Measurements from ENCODE around the gene SHISAL1. TPM values are rescaled to one million over a fixed set of nuclear protein-coding genes. Genes with fewer than 3 reads are reported as not detected.
A peak's percentile ranks its signal among the peaks of the same experiment; 100 is the strongest.

Gene SHISAL1
- total RNA-seq, 1 donor from 2014 or later: 5.0 TPM

DNA sequence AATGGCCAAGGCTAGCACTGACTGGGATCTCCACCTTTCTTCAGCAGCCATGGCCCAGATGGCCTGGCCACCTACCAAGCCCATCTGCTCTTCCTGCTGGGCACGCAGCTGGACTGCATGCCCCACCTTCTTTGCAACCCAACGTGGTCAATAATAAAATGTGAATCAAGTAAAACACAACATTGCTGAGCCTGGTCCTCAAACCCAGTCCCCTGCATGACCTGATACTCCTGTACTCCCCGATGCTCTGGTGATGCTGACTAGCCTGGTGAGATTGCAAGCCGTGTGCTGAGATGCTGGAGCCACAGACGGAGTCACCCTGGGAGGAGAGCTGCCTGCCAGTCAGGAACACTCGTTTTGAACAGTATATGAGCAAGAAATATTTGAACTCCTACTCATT is 98.0 kb downstream of the SHISAL1 start:
- no peak overlapping the region for H3K4me3 Mint-ChIP-seq (ENCODE audit: unreplicated experiment)
- TF ChIP-seq, protein P1, sequence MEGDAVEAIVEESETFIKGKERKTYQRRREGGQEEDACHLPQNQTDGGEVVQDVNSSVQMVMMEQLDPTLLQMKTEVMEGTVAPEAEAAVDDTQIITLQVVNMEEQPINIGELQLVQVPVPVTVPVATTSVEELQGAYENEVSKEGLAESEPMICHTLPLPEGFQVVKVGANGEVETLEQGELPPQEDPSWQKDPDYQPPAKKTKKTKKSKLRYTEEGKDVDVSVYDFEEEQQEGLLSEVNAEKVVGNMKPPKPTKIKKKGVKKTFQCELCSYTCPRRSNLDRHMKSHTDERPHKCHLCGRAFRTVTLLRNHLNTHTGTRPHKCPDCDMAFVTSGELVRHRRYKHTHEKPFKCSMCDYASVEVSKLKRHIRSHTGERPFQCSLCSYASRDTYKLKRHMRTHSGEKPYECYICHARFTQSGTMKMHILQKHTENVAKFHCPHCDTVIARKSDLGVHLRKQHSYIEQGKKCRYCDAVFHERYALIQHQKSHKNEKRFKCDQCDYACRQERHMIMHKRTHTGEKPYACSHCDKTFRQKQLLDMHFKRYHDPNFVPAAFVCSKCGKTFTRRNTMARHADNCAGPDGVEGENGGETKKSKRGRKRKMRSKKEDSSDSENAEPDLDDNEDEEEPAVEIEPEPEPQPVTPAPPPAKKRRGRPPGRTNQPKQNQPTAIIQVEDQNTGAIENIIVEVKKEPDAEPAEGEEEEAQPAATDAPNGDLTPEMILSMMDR (IDR thresholded peaks at IDR 0.05): no peak
- H3K9me3 Mint-ChIP-seq (ENCODE audit: unreplicated experiment): peaks cover under 1% of the 10 kb centered on the region

GRCh38 chr22:44214187-44214586 is 98.6 kb downstream of the SHISAL1 start:
- Mint-ChIP-seq H3K36me3 (ENCODE audit: unreplicated experiment) (peaks cover 3% of the 10 kb centered on the region), H3K9me3 (ENCODE audit: unreplicated experiment) (peaks cover 6% of the 10 kb centered on the region), H3K27ac (ENCODE audit: unreplicated experiment) (no peak overlapping the region), H3K4me3 (ENCODE audit: unreplicated experiment) (no peak overlapping the region), H3K27me3 (ENCODE audit: unreplicated experiment) (peaks cover 21% of the 10 kb centered on the region), H3K4me1 (ENCODE audit: unreplicated experiment) (peaks cover 6% of the 10 kb centered on the region)
- DNase-seq (ENCODE audit: extremely low spot score, unreplicated experiment): peak; percentile 69
- TF ChIP-seq, protein P1 (IDR thresholded peaks at IDR 0.05): no peak

More for the DNA sequence above, 98.0 kb downstream of the SHISAL1 start:
- H3K27ac Mint-ChIP-seq (ENCODE audit: unreplicated experiment): no peak overlapping the region
- peaks cover 6% of the 10 kb centered on the region for H3K4me1 Mint-ChIP-seq (ENCODE audit: unreplicated experiment)
- no peaks in the 10 kb centered on the region for H3K36me3 Mint-ChIP-seq (ENCODE audit: unreplicated experiment)
- peak; percentile 51 for DNase-seq (ENCODE audit: extremely low spot score, unreplicated experiment)
- H3K27me3 Mint-ChIP-seq (ENCODE audit: unreplicated experiment): peaks cover 16% of the 10 kb centered on the region

- Mint-ChIP-seq H3K36me3 (ENCODE audit: unreplicated experiment) (peaks cover 3% of the 10 kb centered on the region), H3K27ac (ENCODE audit: unreplicated experiment) (no peak overlapping the region), H3K4me1 (ENCODE audit: unreplicated experiment) (peaks cover 6% of the 10 kb centered on the region), H3K4me3 (ENCODE audit: unreplicated experiment) (no peak overlapping the region), H3K9me3 (ENCODE audit: unreplicated experiment) (peaks cover 11% of the 10 kb centered on the region), H3K27me3 (ENCODE audit: unreplicated experiment) (peaks cover 26% of the 10 kb centered on the region)
- peak; percentile 2 for DNase-seq (ENCODE audit: extremely low spot score, unreplicated experiment)
- TF ChIP-seq, protein P1 (IDR thresholded peaks at IDR 0.05): no peak
These were observed 99.2 kb downstream of the SHISAL1 start for GRCh38 chr22:44213489-44214043.

- TF ChIP-seq, protein P1 (IDR thresholded peaks at IDR 0.05): no peak
- peaks cover 6% of the 10 kb centered on the region for H3K4me1 Mint-ChIP-seq (ENCODE audit: unreplicated experiment)
- no peak overlapping the region for H3K4me3 Mint-ChIP-seq (ENCODE audit: unreplicated experiment)
- peak; percentile 36 for DNase-seq (ENCODE audit: extremely low spot score, unreplicated experiment)
- peaks cover 3% of the 10 kb centered on the region for H3K36me3 Mint-ChIP-seq (ENCODE audit: unreplicated experiment)
- H3K27ac Mint-ChIP-seq (ENCODE audit: unreplicated experiment): no peak overlapping the region
- peaks cover 32% of the 10 kb centered on the region for H3K27me3 Mint-ChIP-seq (ENCODE audit: unreplicated experiment)
- peaks cover 11% of the 10 kb centered on the region for H3K9me3 Mint-ChIP-seq (ENCODE audit: unreplicated experiment)
These were observed 99.8 kb downstream of the SHISAL1 start for GRCh38 chr22:44212936-44213335.

- Mint-ChIP-seq H3K27me3 (ENCODE audit: unreplicated experiment) (peaks cover 32% of the 10 kb centered on the region), H3K27ac (ENCODE audit: unreplicated experiment) (no peak overlapping the region), H3K9me3 (ENCODE audit: unreplicated experiment) (peaks cover 11% of the 10 kb centered on the region), H3K4me1 (ENCODE audit: unreplicated experiment) (peaks cover 6% of the 10 kb centered on the region), H3K36me3 (ENCODE audit: unreplicated experiment) (peaks cover 3% of the 10 kb centered on the region), H3K4me3 (ENCODE audit: unreplicated experiment) (no peak overlapping the region)
- peak; percentile 68 for DNase-seq (ENCODE audit: extremely low spot score, unreplicated experiment)
- TF ChIP-seq, protein P1 (IDR thresholded peaks at IDR 0.05): no peak
These were observed 100.5 kb downstream of the SHISAL1 start for GRCh38 chr22:44211946-44212930.
